CD14-positive monocyte (primary cell): Measurements from ENCODE around the gene KRT76. TPM values are rescaled to one million over a fixed set of nuclear protein-coding genes. Genes with fewer than 3 reads are reported as not detected.

Experiments
- DNase-seq, 3 donors: peaks; one replicate each; pipeline ENCODE4 v3.0.0-alpha.2; 2011 to 2022
- H2AFZ ChIP-seq: 2 replicates; pipeline ENCODE4 v1.6.0; 2012; ENCODE audit warnings: mild to moderate bottlenecking, low read depth, low read length, inconsistent platforms; ENCODE audit not compliant: insufficient read depth, poor library complexity, severe bottlenecking
- H3K27ac ChIP-seq, 2 donors: 1 replicate in 1 of 2; 2 replicates in 1 of 2; pipeline ENCODE4 v1.5.1; 2012 to 2013; ENCODE audit warnings: low read length in 2 of 2, control low read depth in 1 of 2, inconsistent platforms in 1 of 2, low read depth in 1 of 2, mild to moderate bottlenecking in 1 of 2
- H3K27me3 ChIP-seq, 2 donors: one replicate each; pipeline versions ENCODE4 v1.6.0 to v1.6.1; 2011 to 2013; ENCODE audit warnings: low read length in 2 of 2; ENCODE audit not compliant: control insufficient read depth in 2 of 2, insufficient read depth in 2 of 2
- H3K36me3 ChIP-seq, 2 donors: replicated peaks in 1 of 2; 1 replicate in 1 of 2; 2 replicates in 1 of 2; pipeline versions ENCODE4 v1.5.1 to v1.6.1; 2012 to 2013; ENCODE audit warnings: low read length in 2 of 2, control low read depth in 1 of 2, inconsistent platforms in 1 of 2, mild to moderate bottlenecking in 1 of 2; ENCODE audit not compliant: insufficient read depth in 2 of 2, control insufficient read depth in 1 of 2
- H3K4me1 ChIP-seq, 2 donors: 1 replicate in 1 of 2; 2 replicates in 1 of 2; pipeline versions ENCODE4 v1.5.1 to v1.6.1; 2012 to 2013; ENCODE audit warnings: low read length in 2 of 2, control low read depth in 1 of 2, inconsistent platforms in 1 of 2, mild to moderate bottlenecking in 1 of 2, moderate library complexity in 1 of 2; ENCODE audit not compliant: insufficient read depth in 2 of 2, control insufficient read depth in 1 of 2
- H3K4me2 ChIP-seq: replicated peaks from 2 replicates; pipeline ENCODE3; 2012; ENCODE audit warnings: low read length, moderate library complexity, mild to moderate bottlenecking; ENCODE audit not compliant: poor library complexity, severe bottlenecking; ENCODE audit errors: extremely low read depth
- H3K4me3 ChIP-seq, 3 experiments: fragments of 200-600 bp in 1 of 3; sonication (generic) in 1 of 3; replicated peaks in 1 of 3; 1 replicate in 2 of 3; 2 replicates in 1 of 3; pipeline ENCODE4 v1.5.1; 2011 to 2013; ENCODE audit warnings: low read length in 3 of 3, mild to moderate bottlenecking in 3 of 3, control low read depth in 2 of 3, low read depth in 2 of 3, inconsistent platforms in 1 of 3, moderate library complexity in 1 of 3
- H3K79me2 ChIP-seq: 2 replicates; pipeline ENCODE4 v1.6.0; 2012; ENCODE audit warnings: mild to moderate bottlenecking, control low read depth, inconsistent platforms, low read length, moderate library complexity; ENCODE audit not compliant: insufficient read depth
- H3K9ac ChIP-seq: 2 replicates; pipeline ENCODE4 v1.6.0; 2017; ENCODE audit warnings: low read length, mild to moderate bottlenecking; ENCODE audit not compliant: insufficient read depth, poor library complexity, severe bottlenecking
- H3K9me3 ChIP-seq, 2 donors: replicated peaks in 1 of 2; 1 replicate in 1 of 2; 2 replicates in 1 of 2; pipeline versions ENCODE4 v1.5.1 to v1.6.1; 2012 to 2013; ENCODE audit warnings: low read length in 2 of 2, control low read depth in 1 of 2; ENCODE audit not compliant: control insufficient read depth in 1 of 2, insufficient read depth in 1 of 2
- H4K20me1 ChIP-seq: 2 replicates; pipeline ENCODE4 v1.6.0; 2012; ENCODE audit warnings: mild to moderate bottlenecking, low read length, control low read depth, moderate library complexity; ENCODE audit not compliant: insufficient read depth
- H3K27ac Mint-ChIP-seq, 7 donors: one replicate each; pipeline ENCODE4 v1.8.0; 2020; ENCODE audit warnings: mild to moderate bottlenecking in 7 of 7, mixed read lengths in 7 of 7, moderate library complexity in 6 of 7, inconsistent platforms in 2 of 7
- H3K27me3 Mint-ChIP-seq, 3 donors: one replicate each; pipeline ENCODE4 v1.8.0; 2021 to 2022; ENCODE audit warnings: low read depth in 3 of 3, mild to moderate bottlenecking in 3 of 3, mixed read lengths in 3 of 3, moderate library complexity in 3 of 3, inconsistent platforms in 1 of 3
- H3K36me3 Mint-ChIP-seq, 2 donors: one replicate each; pipeline ENCODE4 v1.8.0; 2020; ENCODE audit warnings: mixed read lengths in 2 of 2, inconsistent platforms in 1 of 2, mild to moderate bottlenecking in 1 of 2
- H3K4me1 Mint-ChIP-seq: one replicate; pipeline ENCODE4 v1.8.0; 2020; ENCODE audit warnings: mild to moderate bottlenecking, mixed read lengths
- H3K4me3 Mint-ChIP-seq, 2 donors: one replicate each; pipeline ENCODE4 v1.8.0; 2020; ENCODE audit warnings: mild to moderate bottlenecking in 2 of 2, mixed read lengths in 2 of 2, moderate library complexity in 1 of 2
- H3K9me3 Mint-ChIP-seq, 7 donors: one replicate each; pipeline ENCODE4 v1.8.0; 2020 to 2022; ENCODE audit warnings: mixed read lengths in 7 of 7, mild to moderate bottlenecking in 6 of 7, moderate library complexity in 6 of 7, inconsistent platforms in 2 of 7
- CTCF ChIP-seq: fragments of 200-600 bp; IDR thresholded peaks from one replicate; pipeline ENCODE4 v1.8.0; 2022; ENCODE audit warnings: antibody characterized with exemption, mild to moderate bottlenecking
- WGBS: methylation state at CpG from one replicate; pipeline ENCODE4 v1.1.5; 2013; ENCODE audit warnings: missing lambda C conversion rate; ENCODE audit not compliant: insufficient coverage; 5-methylcytosine and 5-hydroxymethylcytosine counted together
- intact Hi-C, 2 donors: fragments of 100-400 bp; cut with micrococcal nuclease; formaldehyde crosslinking; loops; one replicate each; pipeline versions ENCODE4 v1.15.0 to v1.15.1; 2023
- polyA plus RNA-seq, 3 donors: library from polyadenylated mRNA; depleted of rRNA in 1 of 3; unstranded in 2 of 3; stranded (reverse) in 1 of 3; fragments of 300-500 nt in 2 of 3; fragments of >200 nt in 1 of 3; fragmentation: Illumina TruSeq in 2 of 3; gene quantifications; 1 replicate in 2 of 3; 2 replicates in 1 of 3; pipeline ENCODE4 v1.2.3, GENCODE V29; 2012 to 2021

The KRT76 gene
- polyA plus RNA-seq, 3 donors = not detected

DNA sequence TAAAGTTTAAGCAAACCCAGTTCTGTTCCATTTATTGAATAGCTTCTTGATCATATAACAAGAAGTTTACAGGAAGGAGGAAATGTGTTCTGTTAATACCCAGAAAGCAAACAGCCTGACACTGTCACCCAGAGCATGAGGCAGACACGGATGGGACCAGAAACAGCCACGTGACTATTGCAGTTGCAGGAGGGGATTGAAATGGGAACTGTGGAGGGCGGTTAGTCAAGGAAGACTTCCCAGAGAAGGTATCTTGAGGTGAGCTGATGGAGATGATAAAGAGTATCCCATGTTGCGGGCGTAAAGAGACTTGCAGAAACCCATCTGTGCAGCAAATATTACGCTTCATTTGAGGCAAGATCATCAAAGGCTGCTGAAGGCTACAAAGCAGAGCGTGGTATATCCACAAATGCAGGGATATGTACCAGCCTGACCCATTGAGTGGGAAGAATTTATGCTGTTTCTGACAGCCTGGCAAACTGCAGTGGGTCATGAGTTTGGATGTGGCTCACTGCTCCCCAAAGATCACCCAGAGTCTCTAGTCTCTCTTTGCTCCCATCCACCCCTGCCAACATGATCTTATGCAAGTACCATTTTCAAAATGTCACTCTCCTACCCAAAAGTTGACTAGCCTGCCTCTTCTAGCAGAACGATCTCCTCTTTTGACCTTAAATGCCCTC, 20.7 kb downstream of the KRT76 start:
- H3K36me3 ChIP-seq = no peaks in the 10 kb centered on the region
- 91% methylated on average over 8 of the region's 8 CpGs for WGBS
- no peak for DNase-seq
- no peaks in the 10 kb centered on the region for H3K4me1 ChIP-seq
- no peaks in the 10 kb centered on the region for H4K20me1 ChIP-seq
- Mint-ChIP-seq H3K4me3 (no peak overlapping the region), H3K27ac (no peak overlapping the region), H3K4me1 (no peaks in the 10 kb centered on the region), H3K27me3 (peaks cover 4 to 7% (median 5%) of the 10 kb centered on the region in 3 donors), H3K9me3 (peaks cover 11 to 24% (median 18%) of the 10 kb centered on the region in 7 donors), H3K36me3 (no peaks in the 10 kb centered on the region)
- H3K9me3 ChIP-seq = peaks cover 18 to 23% of the 10 kb centered on the region in 2 donors
- no peak for TF ChIP-seq CTCF
- H3K4me2 ChIP-seq = no peak overlapping the region
- no peak overlapping the region for H2AFZ ChIP-seq
- no peak overlapping the region for H3K4me3 ChIP-seq
- H3K27ac ChIP-seq = no peak overlapping the region
- H3K79me2 ChIP-seq = no peaks in the 10 kb centered on the region
- H3K9ac ChIP-seq = no peak overlapping the region
- intact Hi-C loops = no loop called here
- H3K27me3 ChIP-seq = no peaks in the 10 kb centered on the region

- Histone ChIP-seq H3K36me3 (no peaks in the 10 kb centered on the region), H3K9me3 (peaks cover 9 to 14% of the 10 kb centered on the region in 2 donors), H3K4me3 (no peak overlapping the region), H3K4me2 (no peak overlapping the region), H3K4me1 (no peaks in the 10 kb centered on the region), H3K9ac (no peak overlapping the region), H4K20me1 (no peaks in the 10 kb centered on the region), H3K27ac (no peak overlapping the region), H2AFZ (no peak overlapping the region), H3K27me3 (no peaks in the 10 kb centered on the region), H3K79me2 (no peaks in the 10 kb centered on the region)
- no peak for TF ChIP-seq CTCF
- Mint-ChIP-seq H3K27ac (no peak overlapping the region), H3K4me3 (no peak overlapping the region), H3K4me1 (no peaks in the 10 kb centered on the region), H3K9me3 (peaks cover 7 to 15% (median 10%) of the 10 kb centered on the region in 7 donors), H3K36me3 (no peaks in the 10 kb centered on the region), H3K27me3 (peaks cover 4 to 13% (median 8%) of the 10 kb centered on the region in 3 donors)
- WGBS = no CpG with 5 or more reads among the region's 3 CpGs
- DNase-seq = no peak
- intact Hi-C loops = no loop called here
These were observed 21.6 kb downstream of the KRT76 start for GRCh38 chr12:52755533-52755932.
